NK-92 treated with Interleukin-12 subunit alpha and Interleukin-12 subunit beta, amount 100 ng/mL, for 24 hours (cell line): ENCODE measurements around the gene RABGGTB.
"Not testable (repeated sequence)": the region's sequence is repeated elsewhere in the genome, so short reads cannot be mapped to it uniquely, and the experiment has no call there.

Source experiments
- DNase-seq: peaks from one replicate; lab custom pipeline; 2025; lab: John Stamatoyannopoulos, UW

The RABGGTB gene

DNA sequence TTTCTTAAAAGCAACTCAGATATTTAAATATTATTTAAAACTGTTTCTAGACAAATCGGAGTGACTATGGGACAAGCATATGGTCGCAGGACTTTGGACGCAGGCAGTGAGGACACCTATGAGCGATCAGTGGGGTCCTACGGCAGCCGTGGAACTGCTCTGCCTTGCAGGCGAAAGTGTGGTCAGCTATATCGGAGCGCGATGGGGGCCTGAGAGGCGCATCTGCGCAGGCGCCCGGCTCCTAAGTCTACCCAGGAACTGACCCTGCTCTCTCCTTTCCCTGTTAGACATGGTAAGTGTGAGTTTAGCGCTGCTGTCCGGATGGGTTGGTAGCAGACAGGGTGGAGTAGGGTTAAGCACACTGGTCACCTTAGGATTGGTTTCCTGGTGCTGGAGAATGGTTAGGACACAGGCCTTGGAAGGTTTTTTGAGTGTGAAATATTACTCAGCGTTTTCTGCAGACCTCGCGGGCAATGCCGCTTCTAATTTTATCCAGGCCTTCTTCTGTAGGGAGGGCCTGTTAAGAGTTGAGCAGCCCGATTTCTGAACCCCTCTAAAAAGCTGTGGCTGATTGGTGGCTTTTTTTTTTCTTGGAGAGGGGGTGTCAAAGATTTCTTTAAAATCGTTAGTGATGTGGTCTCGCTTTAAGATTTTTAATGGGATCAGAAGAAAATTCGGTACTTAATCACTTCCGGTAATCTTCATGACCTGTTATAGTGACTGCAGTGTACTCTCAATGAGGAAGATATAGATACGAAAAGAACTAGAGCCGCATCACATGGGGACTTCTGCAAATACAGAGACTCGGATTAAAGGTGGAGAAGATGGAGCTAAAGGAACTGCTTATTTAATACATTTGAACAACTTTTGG lies at the start of gene RABGGTB:
Gene RABGGTB (plus strand): TSS at position 274 of the 871 bp plus-strand sequence. CDS start 16 bp downstream, at position 290.
- peak; percentile 92 for DNase-seq

DNA sequence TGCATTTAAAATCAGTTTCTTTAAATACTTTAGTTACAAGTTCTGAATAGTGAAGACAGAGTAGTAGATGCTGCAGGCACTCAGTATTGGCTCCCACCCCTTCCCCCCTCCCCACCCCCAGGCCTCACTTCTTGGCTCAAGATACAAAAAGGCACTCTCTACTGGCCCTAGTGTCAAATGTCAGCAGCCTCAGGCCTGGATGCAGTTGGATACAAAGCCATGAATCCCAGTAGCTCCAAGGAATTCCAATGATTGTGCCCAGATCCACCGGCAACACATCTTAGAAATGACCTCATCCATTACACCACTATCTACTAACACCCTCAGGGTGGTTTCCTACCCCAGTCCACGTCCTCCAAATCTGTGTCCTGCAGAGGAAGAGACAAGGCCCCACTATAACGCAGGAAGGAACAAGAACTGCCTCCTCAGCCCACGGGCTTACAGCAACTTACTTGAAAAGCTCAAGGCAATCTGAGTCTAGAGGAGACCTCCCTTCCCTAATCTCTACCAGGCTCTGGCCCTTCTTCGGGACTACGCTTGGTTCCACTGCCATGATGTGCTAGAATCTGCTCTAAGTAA lies 43.9 kb upstream of the RABGGTB start:
- DNase-seq, result no peak

DNA sequence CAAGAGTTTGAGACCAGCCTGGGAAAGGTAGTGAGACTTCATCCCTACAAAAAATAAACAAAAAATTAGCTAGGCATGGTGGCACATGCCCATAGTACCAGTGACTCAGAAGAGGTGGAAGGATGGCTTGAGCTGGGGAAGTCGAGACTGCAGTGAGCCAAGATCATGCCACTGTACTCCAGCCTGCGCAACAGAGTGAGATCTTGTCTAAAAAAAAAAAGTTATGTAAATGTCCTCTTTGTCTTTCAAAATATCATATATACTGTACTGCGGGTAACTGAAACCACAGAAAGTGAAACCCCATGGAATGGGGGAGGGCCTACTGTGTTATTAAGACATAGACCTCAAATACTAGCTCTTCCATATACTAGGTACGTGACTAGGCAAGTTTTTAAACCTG lies 40.8 kb upstream of the RABGGTB start:
- DNase-seq, result no peak

DNA sequence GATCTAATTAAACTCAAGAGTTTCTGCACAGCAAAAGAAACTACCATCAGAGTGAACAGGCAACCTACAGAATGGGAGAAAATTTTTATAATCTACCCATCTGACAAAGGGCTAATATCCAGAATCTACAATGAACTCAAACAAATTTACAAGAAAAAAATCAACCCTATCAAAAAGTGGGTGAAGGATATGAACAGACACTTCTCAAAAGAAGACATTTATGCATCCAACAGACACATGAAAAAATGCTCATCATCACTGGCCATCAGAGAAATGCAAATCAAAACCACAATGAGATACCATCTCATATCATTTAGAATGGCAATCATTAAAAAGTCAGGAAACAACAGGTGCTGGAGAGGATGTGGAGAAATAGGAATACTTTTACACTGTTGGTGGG lies 28.8 kb upstream of the RABGGTB start:
- not testable (repeated sequence) for DNase-seq

DNA sequence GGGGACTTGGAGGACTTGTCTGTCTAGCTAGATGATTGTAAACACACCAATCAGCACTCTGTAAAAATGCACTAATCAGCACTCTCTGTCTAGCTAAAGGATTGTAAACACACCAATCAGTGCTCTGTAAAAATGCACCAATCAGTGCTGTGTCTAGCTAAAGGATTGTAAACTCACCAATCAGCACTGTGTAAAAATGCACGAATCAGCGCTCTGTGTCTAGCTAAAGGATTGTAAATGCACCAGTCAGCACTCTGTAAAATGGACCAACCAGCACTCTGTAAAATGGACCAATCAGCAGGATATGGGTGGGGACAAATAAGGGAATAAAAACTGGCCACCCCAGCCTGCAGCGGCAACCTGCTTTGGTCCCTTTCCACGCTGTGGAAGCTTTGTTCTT lies 27.5 kb upstream of the RABGGTB start:
- not testable (repeated sequence) for DNase-seq

DNA sequence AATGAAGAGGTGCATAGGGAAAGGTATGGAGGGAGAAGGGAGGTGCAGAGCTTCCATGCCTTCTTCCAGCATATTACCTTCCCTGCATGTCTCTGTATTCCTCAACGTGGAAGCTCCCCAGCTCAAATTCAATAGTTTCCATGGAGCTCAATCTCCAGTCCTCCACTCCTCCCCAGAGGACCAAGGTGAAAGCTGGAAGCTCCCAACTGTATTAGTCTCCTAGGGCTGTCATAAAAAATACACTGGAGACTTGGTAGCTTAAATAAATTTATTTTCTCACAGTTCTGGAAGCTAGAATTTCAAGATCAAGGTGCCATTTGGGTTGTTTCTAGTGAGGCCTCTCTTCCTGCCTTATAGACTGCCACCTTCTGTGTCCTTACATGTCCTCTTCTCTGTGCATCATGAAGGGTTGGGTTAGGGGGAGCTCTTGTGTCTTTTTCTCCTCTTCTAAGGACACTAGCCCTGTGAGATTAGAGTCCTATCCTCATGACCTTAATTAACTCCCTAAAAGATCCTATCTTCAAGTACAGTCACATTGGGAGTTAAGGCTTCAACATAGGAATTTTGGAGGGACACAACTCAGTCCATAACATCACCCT lies 21.9 kb upstream of the RABGGTB start:
- no peak for DNase-seq

DNA sequence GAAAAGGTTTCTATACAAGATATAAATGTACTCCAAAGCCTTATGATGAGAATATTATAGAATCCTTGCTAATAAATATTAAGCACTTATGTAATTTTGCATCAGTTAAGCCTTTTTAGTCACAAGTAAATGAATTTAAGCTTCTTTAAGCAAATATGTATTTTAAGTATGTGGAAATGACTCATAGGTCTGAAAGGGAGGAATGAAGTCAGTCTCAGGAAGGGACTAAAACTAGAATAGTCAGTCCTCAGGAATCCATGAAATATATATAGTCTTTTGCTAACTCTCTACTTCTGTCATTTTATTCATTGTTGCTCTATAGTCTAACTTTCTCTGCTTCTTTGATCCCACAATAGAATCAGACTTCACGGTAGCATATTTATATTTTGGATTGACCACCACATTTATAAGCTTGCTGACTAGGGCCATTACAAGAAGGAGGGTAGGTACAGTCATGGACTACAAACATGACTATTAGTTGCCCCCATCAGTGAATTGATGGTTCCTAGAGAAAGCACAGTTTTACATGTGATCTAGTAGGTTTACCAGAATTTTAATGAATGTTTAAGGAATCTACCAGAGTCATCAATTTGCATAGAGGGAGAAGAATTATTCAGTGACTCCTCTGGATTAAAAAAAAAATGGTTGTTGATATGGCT lies 20.2 kb upstream of the RABGGTB start:
- DNase-seq, result no peak

DNA sequence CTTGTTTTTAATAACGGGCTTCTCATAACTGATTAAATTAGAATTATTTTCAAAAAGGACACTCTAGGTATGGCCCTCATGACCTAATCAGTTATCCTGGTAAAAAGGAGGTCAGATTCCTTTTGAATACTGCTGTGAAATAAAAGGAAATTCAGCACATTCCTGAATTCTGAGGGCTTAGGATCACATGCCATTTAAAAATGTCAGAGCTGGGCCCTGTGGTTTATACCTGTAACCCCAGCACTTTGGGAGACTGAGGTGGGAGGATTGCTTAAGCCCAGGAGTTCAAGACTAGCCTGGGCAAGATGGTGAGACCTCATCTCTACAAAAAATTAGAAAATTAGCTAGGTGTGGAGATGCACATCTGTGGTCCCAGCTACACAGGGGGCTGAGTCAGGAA lies 18.0 kb upstream of the RABGGTB start:
- no peak for DNase-seq

DNA sequence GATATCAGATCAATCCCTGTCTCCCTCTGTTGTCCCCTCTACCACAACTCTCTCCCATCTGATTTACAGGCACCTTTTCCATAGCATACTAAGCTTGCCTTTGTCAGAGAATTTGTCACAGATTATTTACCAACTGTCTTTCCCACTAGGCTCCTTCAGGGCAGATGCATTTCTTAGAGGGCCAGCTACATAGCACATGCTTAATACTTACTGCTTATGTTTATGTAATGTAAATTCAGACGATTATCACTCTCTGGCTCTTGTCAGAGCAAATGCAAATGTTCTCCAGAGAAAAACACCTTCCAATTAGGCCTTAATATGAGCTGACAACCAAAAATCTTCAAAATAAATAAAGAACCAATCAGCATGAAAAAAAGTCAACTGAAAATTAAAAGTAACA lies 15.3 kb upstream of the RABGGTB start:
- no peak for DNase-seq

DNA sequence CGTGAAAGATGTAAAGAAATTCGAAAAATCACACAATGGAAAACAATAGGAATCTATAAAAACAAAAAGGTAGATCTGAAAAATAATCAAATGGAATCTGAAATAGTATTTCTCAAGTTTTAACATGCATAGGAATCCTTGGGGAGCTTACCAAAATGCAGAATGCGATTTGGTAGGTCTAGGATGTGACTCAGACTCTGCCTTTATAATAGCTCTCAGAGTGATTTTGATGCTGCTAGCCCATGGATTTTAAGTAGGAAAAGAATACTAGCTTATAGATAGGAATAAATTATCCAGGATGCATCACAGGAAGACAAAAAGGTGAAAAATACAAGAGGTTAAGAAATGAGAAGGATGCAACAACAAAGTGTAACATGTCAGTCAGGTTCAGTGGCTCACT lies 14.1 kb upstream of the RABGGTB start:
- DNase-seq, result no peak

DNA sequence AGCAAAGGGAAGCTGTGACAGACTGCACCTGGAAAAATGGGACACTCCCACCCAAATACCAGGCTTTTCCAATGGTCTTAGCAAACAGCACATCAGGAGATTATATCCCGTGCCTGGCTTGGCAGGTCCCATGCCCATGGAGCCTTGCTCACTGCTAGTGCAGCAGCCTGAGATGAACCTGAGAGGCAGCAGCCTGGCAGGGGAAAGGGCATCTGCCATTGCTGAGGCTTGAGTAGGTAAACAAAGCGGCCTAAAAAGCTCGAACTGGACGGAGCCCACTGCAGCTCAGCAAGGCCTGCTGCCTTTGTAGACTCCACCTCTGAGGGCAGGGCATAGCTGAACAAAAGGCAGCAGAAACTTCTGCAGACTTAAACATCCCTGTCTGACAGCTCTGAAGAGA lies 8.2 kb upstream of the RABGGTB start:
- not testable (repeated sequence) for DNase-seq

DNA sequence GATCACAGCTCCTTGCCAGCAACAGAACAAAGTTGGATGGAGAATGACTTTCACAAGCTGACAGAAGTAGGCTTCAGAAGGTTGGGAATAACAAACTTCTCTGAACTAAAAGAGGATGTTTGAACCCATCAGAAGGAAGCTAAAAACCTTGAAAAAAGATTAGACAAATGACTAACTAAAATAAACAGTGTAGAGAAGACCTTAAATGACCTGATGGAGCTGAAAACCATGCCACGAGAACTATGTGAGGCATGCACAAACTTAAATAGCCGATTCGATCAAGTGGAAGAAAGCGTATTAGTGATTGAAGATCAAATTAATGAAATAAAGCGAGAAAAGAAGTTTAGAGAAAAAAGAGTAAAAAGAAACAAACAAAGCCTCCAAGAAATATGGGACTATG lies 7.4 kb upstream of the RABGGTB start:
- not testable (repeated sequence) for DNase-seq

DNA sequence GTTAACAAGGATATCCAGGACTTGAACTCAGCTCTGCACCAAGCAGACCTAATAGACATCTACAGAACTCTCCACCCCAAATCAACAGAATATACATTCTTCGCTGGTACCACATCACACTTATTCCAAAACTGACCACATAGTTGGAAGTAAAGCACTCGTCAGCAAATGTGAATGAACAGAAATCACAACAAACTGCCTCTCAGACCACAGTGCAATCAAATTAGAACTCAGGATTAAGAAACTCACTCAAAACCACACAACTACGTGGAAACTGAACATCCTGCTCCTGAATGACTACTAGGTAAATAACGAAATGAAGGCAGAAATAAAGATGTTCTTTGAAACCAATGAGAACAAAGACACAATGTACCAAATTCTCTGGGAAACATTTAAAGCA lies 5.9 kb upstream of the RABGGTB start:
- not testable (repeated sequence) for DNase-seq

DNA sequence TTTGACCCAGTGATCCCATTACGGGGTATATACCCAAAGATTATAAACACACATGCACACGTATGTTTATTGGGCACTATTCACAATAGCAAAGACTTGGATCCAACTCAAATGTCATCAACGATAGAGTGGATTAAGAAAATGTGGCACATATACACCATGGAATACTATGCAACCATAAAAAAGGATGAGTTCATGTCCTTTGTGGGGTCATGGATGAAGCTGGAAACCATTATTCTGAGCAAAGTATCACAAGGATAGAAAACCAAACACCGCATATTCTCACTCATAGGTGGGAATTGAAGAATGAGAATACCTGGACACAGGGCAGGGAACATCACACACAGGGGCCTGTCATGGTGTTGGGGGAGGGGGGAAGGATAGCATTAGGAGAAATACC lies 2.1 kb upstream of the RABGGTB start:
- DNase-seq, result not testable (repeated sequence)

DNA sequence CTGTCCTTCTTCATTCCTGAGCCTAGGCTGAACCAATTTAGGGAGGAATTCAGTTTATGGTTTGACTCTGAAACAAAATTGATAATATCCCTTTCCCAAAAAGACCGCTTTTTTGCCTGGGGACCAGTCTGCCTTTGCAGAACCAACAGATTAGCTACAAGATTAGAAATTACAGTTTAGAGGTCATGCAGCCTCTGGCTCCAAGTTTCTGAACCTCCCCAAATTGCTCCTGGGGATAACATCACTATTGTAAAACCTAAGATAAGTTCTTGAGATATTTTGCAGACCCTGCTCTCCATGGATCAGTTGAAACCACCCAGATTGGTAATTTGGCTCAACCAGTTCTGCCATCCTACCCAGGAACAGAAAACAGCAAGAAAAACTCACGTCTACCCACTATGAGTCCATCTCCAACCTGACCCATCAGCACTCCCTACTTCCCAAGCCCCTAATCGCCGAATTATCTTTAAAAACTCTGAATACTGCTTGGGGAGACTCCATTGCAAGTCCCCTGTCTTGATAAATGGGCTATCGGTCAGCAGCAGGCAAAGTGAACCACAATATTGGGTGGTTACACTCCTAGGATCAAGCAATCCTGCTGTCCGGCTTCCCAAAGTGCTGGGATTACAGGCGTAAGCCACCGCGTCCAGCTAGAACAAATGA lies 605 bp upstream of the RABGGTB start:
- DNase-seq, result no peak

DNA sequence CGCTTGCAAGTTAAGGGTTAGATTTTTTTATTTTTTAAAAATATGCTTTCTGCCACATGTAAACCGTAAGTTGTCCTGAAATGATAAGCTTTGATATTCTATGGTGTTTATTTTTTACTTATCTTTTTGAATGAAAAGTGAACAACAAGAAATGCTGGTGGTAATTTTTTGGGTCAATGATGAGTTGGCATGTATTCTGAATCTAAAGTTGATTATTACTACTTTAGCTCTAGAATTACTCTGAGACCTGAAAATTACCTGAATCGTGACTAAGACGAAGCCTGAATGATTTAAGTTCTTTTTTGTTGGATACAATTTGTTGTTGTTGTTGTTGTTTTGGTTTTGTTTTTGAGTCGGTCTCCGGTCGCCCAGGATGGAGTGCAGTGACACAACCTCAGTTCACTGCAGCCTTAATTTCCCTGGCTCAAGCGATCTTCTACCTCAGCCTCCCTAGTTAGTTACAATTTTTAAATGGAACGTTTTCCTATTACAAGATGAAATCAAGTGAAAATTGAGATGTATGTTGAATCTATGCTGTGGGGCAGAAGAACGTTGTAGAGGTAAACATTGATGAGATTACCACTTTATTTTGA lies 941 bp downstream of the RABGGTB start:
- no peak for DNase-seq

DNA sequence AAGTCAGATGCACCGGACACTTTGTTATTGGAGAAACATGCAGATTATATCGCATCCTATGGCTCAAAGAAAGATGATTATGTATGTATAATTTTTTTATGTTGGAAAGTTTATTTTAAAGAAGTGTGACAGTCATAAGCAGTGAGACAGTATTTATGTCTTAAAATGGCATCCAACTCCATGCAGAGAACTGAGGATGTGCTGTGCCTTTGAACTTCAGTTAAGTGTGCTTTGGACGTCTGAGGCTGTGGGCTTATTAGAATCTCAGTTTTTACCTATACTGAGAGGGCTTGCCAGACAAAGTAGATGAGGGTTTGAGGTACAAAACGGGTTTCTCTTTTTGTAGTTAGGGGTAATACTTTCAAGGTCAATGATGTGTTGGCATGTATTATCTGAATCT lies 1.5 kb downstream of the RABGGTB start:
- no peak for DNase-seq

DNA sequence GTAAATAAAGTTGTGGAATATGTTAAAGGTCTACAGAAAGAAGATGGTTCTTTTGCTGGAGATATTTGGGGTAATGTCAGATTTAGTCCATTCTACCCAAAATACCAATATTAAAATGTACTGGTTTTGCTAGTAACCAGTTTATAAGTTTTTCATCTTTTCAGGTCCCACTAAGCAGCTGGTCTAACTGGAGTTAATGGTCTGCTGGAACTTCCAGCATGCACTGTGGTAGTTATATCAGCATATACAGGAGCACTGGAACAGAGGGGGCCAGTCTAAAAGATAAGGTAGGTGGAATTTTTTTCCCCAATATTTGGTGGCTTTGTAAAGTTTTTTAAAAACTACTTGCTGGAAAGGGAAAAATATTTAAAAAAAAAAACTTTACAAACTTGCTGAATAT lies 3.9 kb downstream of the RABGGTB start:
- no peak for DNase-seq

DNA sequence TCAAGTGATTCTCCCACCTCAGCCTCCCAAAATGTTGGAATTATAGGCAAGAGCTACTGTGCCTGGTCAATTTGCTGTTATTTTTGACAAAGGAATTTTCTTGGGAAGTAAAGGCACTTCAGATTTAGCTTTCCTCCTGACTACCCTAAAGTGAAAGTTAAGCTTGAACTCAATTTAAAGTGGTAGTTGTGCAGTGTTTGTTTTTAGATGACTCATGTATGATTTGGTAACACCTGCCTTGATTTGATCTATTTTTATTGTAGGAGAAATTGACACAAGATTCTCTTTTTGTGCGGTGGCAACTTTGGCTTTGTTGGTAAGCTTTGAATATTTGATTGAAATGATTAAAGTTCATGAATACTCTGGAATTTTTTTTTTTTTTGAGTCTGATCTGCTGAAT lies 5.0 kb downstream of the RABGGTB start:
- DNase-seq, result no peak

DNA sequence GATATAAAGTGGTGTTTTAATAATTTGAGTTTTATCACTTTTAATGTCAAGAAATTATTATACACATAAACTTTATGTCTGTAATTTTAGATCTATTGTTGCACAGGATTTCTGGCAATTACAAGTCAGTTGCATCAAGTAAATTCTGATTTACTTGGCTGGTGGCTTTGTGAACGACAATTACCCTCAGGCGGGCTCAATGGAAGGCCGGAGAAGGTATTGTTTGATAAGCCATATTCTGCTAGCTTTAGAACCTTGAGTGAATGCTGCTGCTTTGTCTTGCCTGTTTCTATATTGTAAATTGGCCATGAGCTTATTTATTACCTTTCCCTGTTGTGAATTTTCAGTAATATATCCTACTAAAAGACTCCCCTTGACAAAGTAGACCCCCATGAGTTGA lies 6.0 kb downstream of the RABGGTB start:
- no peak for DNase-seq

DNA sequence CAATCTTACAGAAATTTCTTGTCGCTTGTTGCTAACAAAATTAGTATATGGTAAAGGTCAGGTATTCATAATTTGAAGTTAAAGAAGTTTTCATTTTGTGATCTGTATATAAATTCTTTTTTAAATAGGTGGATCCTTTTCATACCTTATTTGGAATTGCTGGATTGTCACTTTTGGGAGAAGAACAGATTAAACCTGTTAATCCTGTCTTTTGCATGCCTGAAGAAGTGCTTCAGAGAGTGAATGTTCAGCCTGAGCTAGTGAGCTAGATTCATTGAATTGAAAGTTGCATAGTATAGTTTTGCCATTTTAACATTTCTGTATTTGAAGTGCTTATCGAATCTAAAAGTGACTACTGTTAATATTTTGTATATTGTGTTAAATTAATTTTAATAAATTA lies 8.3 kb downstream of the RABGGTB start:
- DNase-seq, result no peak

DNA sequence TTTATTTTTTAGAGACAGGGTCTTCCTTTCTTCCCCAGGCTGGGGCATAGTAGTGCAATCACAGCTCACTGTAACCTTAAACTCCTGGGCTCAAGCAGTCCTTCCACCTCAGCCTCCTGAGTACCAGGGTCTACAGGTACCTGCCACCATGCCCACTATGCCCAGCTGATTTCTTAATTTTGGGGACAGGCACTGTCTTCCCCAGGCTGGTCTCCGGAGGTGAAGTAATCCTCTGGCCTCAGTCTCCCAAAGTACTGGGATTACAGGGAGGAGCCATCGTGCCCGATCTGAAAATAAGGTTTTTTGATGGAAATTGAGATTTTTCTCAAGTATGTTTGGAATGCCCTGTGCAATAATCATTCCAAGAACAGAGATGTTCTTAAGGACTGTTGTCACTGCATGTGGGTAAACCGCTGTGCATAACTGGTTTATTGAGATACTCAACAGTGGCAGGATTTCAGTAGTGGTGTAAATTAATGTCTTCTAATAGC lies 9.7 kb downstream of the RABGGTB start:
- no peak for DNase-seq
